Stimulated activated naive CD4-positive, alpha-beta T cell treated with Interleukin-2 at 50 U/mL for 16 hours (primary cell): Measurements from ENCODE around the gene ZNF22.

ENCODE experiments used
- DNase-seq: peaks from one replicate; lab custom pipeline; 2025; lab: John Stamatoyannopoulos, UW

Gene ZNF22

GRCh38 chr10:44977287-44978212 is 23.2 kb upstream of the ZNF22 start:
- no peak for DNase-seq

- no peak for DNase-seq
Measured at GRCh38 chr10:44978213-44978569, 22.5 kb upstream of the ZNF22 start.

- no peak for DNase-seq
Measured at GRCh38 chr10:44978570-44979280, 22.0 kb upstream of the ZNF22 start, which contains the start of gene DEPP1. DEPP1 (minus strand) TSS chr10:44978809; CDS start chr10:44978030, 779 bp downstream.

GRCh38 chr10:44979281-44980191 is 21.2 kb upstream of the ZNF22 start:
- DNase-seq = no peak

GRCh38 chr10:44980309-44981171 is 20.2 kb upstream of the ZNF22 start:
- no peak for DNase-seq

- no peak for DNase-seq
Measured at GRCh38 chr10:44981172-44982113, 19.3 kb upstream of the ZNF22 start.

- DNase-seq = no peak
Measured at GRCh38 chr10:44982114-44982460, 18.6 kb upstream of the ZNF22 start.

- DNase-seq = no peak
Measured at GRCh38 chr10:44982496-44982895, 18.2 kb upstream of the ZNF22 start.

GRCh38 chr10:44983066-44983894 is 17.4 kb upstream of the ZNF22 start:
- DNase-seq = no peak

GRCh38 chr10:44983895-44984278 is 16.8 kb upstream of the ZNF22 start:
- DNase-seq = no peak

- DNase-seq = no peak
Measured at GRCh38 chr10:44984671-44985101, 16.0 kb upstream of the ZNF22 start.

- DNase-seq = no peak
Measured at GRCh38 chr10:44985175-44985681, 15.5 kb upstream of the ZNF22 start.

GRCh38 chr10:44986179-44986578 is 14.5 kb upstream of the ZNF22 start:
- no peak for DNase-seq

- DNase-seq = no peak
Measured at GRCh38 chr10:44986670-44987069, 14.1 kb upstream of the ZNF22 start.

GRCh38 chr10:44988957-44989585 is 11.7 kb upstream of the ZNF22 start:
- no peak for DNase-seq

- no peak for DNase-seq
Measured at GRCh38 chr10:44989597-44990301, 11.0 kb upstream of the ZNF22 start.

GRCh38 chr10:44990302-44990655 is 10.4 kb upstream of the ZNF22 start:
- no peak for DNase-seq

GRCh38 chr10:44990965-44991364 is 9.8 kb upstream of the ZNF22 start:
- DNase-seq = no peak
